GM18951 (cell line): Measurements from ENCODE around the gene SCGN.

Experiments used
- POLR2A ChIP-seq: IDR thresholded peaks from 4 replicates; pipeline ENCODE4 v1.6.1; 2011; ENCODE audit warnings: mild to moderate bottlenecking; ENCODE audit not compliant: insufficient read length, insufficient read depth; ENCODE audit errors: extremely low read depth
- in situ Hi-C: fragments of 300-500 bp; cut with MboI; formaldehyde crosslinking; loops from one replicate; pipeline ENCODE4 v1.12.0; 2022; ENCODE audit warnings: low sequenced_read_pairs, mixed read lengths, inconsistent platforms; ENCODE audit not compliant: unreplicated experiment

Gene SCGN

DNA sequence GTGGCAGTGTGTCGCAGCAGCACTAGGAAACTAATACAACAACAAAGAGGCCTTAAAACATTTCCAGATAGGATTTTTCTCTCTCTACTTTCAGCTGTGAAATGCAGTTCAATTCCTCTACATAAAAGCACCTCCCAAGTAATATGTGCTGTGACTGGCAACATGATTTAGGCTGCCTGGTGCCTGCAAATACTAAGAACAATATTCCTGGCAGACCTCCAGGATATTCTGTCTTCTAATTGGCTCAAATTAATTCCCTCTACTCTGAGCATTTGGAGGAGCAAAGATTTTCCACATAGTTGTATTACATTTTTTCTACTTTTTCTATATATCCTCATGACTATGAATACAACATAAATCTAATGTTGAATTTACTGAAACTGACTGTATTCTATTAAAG, 33.2 kb downstream of the SCGN start:
- in situ Hi-C loops = no loop called here
- no peak for TF ChIP-seq POLR2A

GRCh38 chr6:25685896-25686295, 33.9 kb downstream of the SCGN start:
- in situ Hi-C loops = no loop called here
- TF ChIP-seq POLR2A = no peak

DNA sequence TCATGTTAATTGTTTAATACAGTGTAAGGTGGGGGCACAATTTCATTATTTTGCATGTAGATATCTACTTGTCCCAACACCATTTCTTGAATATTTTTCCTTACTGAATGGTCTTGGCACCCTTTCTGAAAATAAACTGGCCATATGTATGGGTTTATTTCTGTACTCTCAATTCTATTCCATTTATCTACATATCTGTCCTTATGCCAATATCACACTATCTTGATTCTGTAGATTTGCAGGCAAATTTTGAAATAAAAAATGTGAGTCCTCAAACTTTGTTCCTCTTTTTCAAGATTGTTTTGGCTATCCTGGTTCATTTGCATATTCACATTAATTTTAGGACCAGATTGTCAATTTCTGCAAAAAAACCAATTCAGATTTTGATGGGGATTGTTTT, 34.8 kb downstream of the SCGN start:
- TF ChIP-seq POLR2A = no peak
- in situ Hi-C loops = no loop called here

GRCh38 chr6:25689966-25690365, 38.0 kb downstream of the SCGN start:
- in situ Hi-C loops = no loop called here
- TF ChIP-seq POLR2A = no peak

DNA sequence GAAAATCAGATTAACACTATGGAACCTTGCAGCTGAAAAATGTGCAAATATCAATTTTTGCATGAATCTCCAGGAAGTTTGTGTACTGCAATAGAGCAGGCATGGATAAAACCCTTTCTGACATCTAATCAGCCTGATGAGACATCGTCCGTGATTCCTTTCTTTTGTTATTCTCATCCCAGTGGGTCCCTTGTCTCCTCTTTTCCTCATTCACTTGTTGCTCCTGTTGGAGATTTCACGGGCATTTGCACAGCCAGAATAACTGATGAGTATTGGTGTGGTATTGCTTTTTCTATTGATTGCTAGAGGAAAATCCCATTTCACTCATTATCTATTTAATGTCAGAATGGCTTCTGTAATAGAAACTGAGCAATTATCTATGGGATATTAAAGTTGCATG, 39.9 kb downstream of the SCGN start:
- in situ Hi-C loops = no loop called here
- no peak for TF ChIP-seq POLR2A

- in situ Hi-C loops = no loop called here
- TF ChIP-seq POLR2A = no peak
Observed at GRCh38 chr6:25692472-25692871, 40.5 kb downstream of the SCGN start.

DNA sequence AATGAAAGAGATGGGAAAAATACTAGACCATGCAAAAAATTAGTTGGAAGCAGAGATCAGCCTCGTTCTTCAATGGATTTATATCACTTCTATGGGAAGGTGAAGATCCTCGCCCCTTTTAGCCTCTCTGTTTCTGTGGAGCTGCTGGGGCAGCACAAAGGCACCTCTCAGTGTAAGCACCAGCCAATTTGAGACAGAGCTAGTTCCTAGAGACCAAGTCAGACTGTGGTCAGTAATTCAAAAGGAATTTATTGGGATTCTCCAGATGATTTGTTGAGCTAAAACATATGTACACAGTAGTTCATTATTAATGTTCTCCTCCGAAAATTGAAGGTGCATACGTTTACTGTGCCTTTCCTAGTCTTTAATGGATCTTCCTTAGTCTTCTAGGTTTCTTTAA, 42.4 kb downstream of the SCGN start:
- in situ Hi-C loops = no loop called here
- TF ChIP-seq POLR2A = no peak

- TF ChIP-seq POLR2A = no peak
- in situ Hi-C loops = no loop called here
Observed at GRCh38 chr6:25695671-25696070, 43.7 kb downstream of the SCGN start.

- in situ Hi-C loops = no loop called here
- TF ChIP-seq POLR2A = no peak
Observed at GRCh38 chr6:25697537-25698340, 45.7 kb downstream of the SCGN start.

GRCh38 chr6:25698631-25699030, 46.6 kb downstream of the SCGN start:
- in situ Hi-C loops = no loop called here
- TF ChIP-seq POLR2A = no peak

- no peak for TF ChIP-seq POLR2A
- in situ Hi-C loops = no loop called here
Observed at GRCh38 chr6:25699649-25700048, 47.6 kb downstream of the SCGN start.

DNA sequence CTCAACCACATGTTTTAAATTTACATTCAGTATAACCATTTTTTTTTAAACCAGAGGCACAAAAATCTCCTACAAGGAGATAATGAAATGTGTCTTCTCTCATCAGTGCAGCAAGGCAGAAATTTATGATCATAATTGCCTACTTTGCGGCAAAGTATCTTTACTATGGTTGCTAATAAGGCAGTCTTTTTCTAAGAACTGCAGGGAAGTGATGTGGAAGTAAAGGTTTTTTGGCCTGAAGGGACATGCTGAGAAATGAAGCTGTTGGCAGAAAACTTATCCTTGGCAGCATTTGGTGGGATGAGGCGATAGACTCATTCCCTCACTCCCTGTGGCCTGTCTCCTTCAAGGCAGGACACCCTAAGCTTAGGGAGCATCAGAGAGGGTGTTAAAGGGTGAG, 48.7 kb downstream of the SCGN start:
- in situ Hi-C loops = no loop called here
- TF ChIP-seq POLR2A = no peak

GRCh38 chr6:25701807-25702206, 49.8 kb downstream of the SCGN start:
- no peak for TF ChIP-seq POLR2A
- in situ Hi-C loops = no loop called here

DNA sequence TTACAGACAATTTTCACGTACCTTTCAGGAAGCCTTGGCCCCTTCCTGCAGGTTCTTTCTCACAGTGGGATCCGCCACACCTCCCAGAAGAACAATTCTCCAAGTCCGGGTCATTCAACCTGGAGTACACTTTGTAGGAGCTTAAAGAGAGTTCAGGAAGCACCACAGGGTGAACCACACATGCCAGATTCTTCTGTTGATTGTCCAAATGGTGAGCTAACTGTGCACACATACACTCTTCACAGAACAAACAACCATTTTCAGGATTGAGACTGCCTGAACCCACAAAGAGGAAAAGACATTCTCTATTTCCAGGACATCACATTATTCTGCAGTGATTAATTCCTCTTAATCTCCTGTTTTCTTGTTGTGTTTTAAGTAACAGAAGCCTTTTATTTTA, 51.0 kb downstream of the SCGN start:
- no peak for TF ChIP-seq POLR2A
- in situ Hi-C loops = no loop called here
